ENCODE data around the gene CSHL1. TPM values are rescaled to one million over a fixed set of nuclear protein-coding genes. Genes with fewer than 3 reads are reported as not detected.

Gene CSHL1
- total RNA-seq, 2 donors from 2014 or later: not detected

DNA sequence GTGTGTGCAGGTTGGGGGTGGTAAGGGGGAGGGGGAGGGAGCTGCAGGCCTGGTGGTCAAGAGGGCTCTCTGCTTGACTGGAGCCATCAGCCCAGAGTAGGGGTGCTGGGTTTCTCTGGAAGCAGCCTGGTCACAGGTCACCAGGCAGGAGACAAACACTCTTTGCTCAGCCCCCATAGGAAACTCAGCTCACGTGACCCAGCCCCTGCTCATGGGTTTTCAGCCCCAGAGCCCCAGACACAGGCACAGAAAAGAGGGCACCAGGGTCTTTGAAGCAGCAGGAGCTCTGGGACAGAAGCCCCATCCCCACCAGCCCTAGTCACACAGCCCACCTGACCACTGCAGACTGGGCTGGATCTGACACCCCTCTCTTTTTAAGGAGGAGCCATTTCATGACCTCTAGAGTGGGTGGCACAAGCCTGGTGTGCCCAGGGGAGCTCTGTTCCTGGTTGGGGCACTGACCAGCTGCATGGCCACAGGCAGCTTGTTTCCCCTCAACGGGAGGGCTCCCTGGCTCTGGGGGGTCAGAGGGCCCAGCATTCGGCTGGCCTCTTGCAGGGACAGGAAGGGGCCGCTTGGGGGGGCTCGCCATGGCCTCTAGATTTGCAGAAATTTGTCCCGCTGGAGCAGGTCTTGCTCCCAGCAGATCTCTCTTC, 34.9 kb upstream of the CSHL1 start:
- H3K9ac ChIP-seq (ENCODE audit: extremely low read depth, low read length, poor library complexity, severe bottlenecking): no peak overlapping the region
- no peaks in the 10 kb centered on the region for H3K9me3 ChIP-seq (ENCODE audit: control insufficient read depth, low read length)
- no peaks in the 10 kb centered on the region for H3K9me3 Mint-ChIP-seq
- no peak overlapping the region for H3K4me3 ChIP-seq (ENCODE audit: low read length)
- no peaks in the 10 kb centered on the region for H3K4me1 ChIP-seq (ENCODE audit: control insufficient read depth, insufficient read depth, low read length)
- WGBS, 2 experiments (ENCODE audit: insufficient coverage in 1 of 2, insufficient read length in 1 of 2): 86 to 100% methylated on average over 1 to 6 of the region's 6 CpGs
- H3K4me3 Mint-ChIP-seq: no peak overlapping the region
- H3K27ac ChIP-seq (ENCODE audit: low read depth, low read length): no peak overlapping the region
- H3K27ac Mint-ChIP-seq: no peak overlapping the region
- no peak for TF ChIP-seq CTCF (conservative IDR thresholded peaks at IDR 0.05)
- no peaks in the 10 kb centered on the region for H3K36me3 Mint-ChIP-seq (ENCODE audit: low read depth)
- H3K4me1 Mint-ChIP-seq: no peaks in the 10 kb centered on the region
- H3K27me3 ChIP-seq (ENCODE audit: control insufficient read depth, insufficient read depth, low read length, poor library complexity, severe bottlenecking): no peaks in the 10 kb centered on the region
- no peaks in the 10 kb centered on the region for H3K36me3 ChIP-seq (ENCODE audit: control insufficient read depth, insufficient read depth, low read length)
- DNase-seq: no peak
- peaks cover 2% of the 10 kb centered on the region for H3K27me3 Mint-ChIP-seq (ENCODE audit: insufficient read depth)

DNA sequence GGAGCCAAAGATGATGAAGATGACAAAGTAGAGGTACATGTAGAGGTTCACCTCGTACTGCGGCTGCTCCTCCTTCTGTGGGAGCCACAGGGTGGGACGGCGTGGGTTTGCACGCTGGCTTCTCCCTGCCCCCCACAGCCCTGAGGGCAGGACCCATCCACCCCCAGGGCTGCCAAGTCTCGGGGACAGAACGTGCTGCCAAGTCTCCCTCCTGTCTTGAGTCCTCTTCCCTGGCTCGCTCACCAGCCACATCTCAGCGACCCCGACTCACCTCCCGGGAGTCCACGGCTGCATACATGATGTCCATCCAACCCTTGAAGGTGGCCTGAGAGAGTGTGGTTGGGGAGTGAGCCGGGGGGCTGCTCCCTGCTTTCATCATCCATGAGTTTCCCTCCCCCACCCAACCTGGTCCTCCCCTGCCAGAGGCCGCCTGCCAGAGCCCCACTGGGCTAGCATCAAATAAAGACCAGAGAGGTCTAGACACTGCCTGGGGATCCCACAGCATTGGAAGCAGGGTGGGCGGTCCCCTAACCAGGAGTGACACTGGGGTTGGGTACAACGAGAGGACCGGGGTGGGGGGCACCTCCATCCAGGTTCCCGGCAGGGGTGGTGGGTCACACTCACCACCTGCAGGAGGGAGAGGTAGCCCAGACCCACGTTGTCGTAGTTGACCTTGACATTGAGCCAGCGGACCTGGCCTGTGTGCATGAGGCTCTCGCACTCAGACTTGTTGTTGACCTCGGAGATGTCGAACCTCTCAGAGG, 33.9 kb upstream of the CSHL1 start:
- no peak overlapping the region for H3K4me3 Mint-ChIP-seq
- no peaks in the 10 kb centered on the region for H3K4me1 ChIP-seq (ENCODE audit: control insufficient read depth, insufficient read depth, low read length)
- H3K27me3 ChIP-seq (ENCODE audit: control insufficient read depth, insufficient read depth, low read length, poor library complexity, severe bottlenecking): no peaks in the 10 kb centered on the region
- H3K36me3 Mint-ChIP-seq (ENCODE audit: low read depth): no peaks in the 10 kb centered on the region
- DNase-seq: no peak
- H3K4me1 Mint-ChIP-seq: no peaks in the 10 kb centered on the region
- 91 to 97% methylated on average over 15 to 24 of the region's 24 CpGs for WGBS, 2 experiments (ENCODE audit: insufficient coverage in 1 of 2, insufficient read length in 1 of 2)
- H3K36me3 ChIP-seq (ENCODE audit: control insufficient read depth, insufficient read depth, low read length): no peaks in the 10 kb centered on the region
- TF ChIP-seq CTCF (conservative IDR thresholded peaks at IDR 0.05): no peak
- H3K9ac ChIP-seq (ENCODE audit: extremely low read depth, low read length, poor library complexity, severe bottlenecking): no peak overlapping the region
- no peaks in the 10 kb centered on the region for H3K9me3 ChIP-seq (ENCODE audit: control insufficient read depth, low read length)
- H3K9me3 Mint-ChIP-seq: no peaks in the 10 kb centered on the region
- no peak overlapping the region for H3K27ac ChIP-seq (ENCODE audit: low read depth, low read length)
- H3K27ac Mint-ChIP-seq: no peak overlapping the region
- H3K27me3 Mint-ChIP-seq (ENCODE audit: insufficient read depth): peaks cover 2% of the 10 kb centered on the region
- H3K4me3 ChIP-seq (ENCODE audit: low read length): no peak overlapping the region

DNA sequence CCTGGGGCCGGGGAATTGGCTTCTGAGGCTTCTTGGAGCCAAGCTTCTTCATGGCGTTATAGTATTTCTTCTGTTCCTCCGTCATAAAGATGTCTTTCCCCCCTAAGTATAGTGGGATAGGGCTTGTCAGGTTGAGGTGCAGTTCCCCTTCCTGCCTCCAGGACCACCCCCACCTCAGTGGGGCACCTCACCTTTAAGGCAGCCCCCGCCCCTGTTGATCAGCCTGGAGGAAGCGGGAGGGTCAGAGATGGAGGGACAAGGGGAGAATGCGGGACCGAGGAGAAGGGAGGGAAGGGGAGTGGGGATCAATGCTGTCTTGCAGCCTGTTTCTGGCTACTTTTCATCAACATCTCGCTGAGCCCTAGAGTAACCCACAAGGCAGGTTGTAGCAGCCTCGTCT, 32.7 kb upstream of the CSHL1 start:
- peaks cover 2% of the 10 kb centered on the region for H3K27me3 Mint-ChIP-seq (ENCODE audit: insufficient read depth)
- Histone ChIP-seq H3K36me3 (ENCODE audit: control insufficient read depth, insufficient read depth, low read length) (no peaks in the 10 kb centered on the region), H3K9me3 (ENCODE audit: control insufficient read depth, low read length) (no peaks in the 10 kb centered on the region), H3K27ac (ENCODE audit: low read depth, low read length) (no peak overlapping the region), H3K27me3 (ENCODE audit: control insufficient read depth, insufficient read depth, low read length, poor library complexity, severe bottlenecking) (no peaks in the 10 kb centered on the region), H3K4me3 (ENCODE audit: low read length) (no peak overlapping the region), H3K9ac (ENCODE audit: extremely low read depth, low read length, poor library complexity, severe bottlenecking) (no peak overlapping the region), H3K4me1 (ENCODE audit: control insufficient read depth, insufficient read depth, low read length) (no peaks in the 10 kb centered on the region)
- TF ChIP-seq CTCF (conservative IDR thresholded peaks at IDR 0.05): peak; percentile 52
- no peak overlapping the region for H3K4me3 Mint-ChIP-seq
- no peaks in the 10 kb centered on the region for H3K4me1 Mint-ChIP-seq
- 79 to 100% methylated on average over 1 to 9 of the region's 9 CpGs for WGBS, 2 experiments (ENCODE audit: insufficient coverage in 1 of 2, insufficient read length in 1 of 2)
- no peaks in the 10 kb centered on the region for H3K9me3 Mint-ChIP-seq
- H3K36me3 Mint-ChIP-seq (ENCODE audit: low read depth): no peaks in the 10 kb centered on the region
- no peak for DNase-seq
- no peak overlapping the region for H3K27ac Mint-ChIP-seq

Measured in endodermal cell (in vitro differentiated cells).